ENCODE data around the gene RBM20. TPM values are rescaled to one million over a fixed set of nuclear protein-coding genes. Genes with fewer than 3 reads are reported as not detected.
"Not testable (repeated sequence)": the region's sequence is repeated elsewhere in the genome, so short reads cannot be mapped to it uniquely, and the experiment has no call there.

RBM20 gene
- 1 to 10 TPM; 2.6 to 5.1 (median 4.7) TPM for polyA plus RNA-seq (ENCODE audit: insufficient read length in 3 of 3)

- no peak for DNase-seq (ENCODE audit: low read depth in 3 of 3, low spot score in 2 of 3)
Measured at GRCh38 chr10:110643653-110644597, at the start of gene RBM20. Gene RBM20, plus strand, starts transcription at chr10:110644336. Its CDS starts 119 bp downstream, at chr10:110644455.

GRCh38 chr10:110597476-110597875 is 46.7 kb upstream of the RBM20 start:
- DNase-seq (ENCODE audit: low read depth in 3 of 3, low spot score in 2 of 3) = no peak

GRCh38 chr10:110600487-110601101 is 43.5 kb upstream of the RBM20 start:
- DNase-seq (ENCODE audit: low read depth in 3 of 3, low spot score in 2 of 3) = peak in 1 of 3 donors; percentile 12

- DNase-seq (ENCODE audit: low read depth in 3 of 3, low spot score in 2 of 3) = no peak
Measured at GRCh38 chr10:110601581-110601980, 42.6 kb upstream of the RBM20 start.

GRCh38 chr10:110608087-110608486 is 36.0 kb upstream of the RBM20 start:
- DNase-seq (ENCODE audit: low read depth in 3 of 3, low spot score in 2 of 3) = no peak

GRCh38 chr10:110609605-110610004 is 34.5 kb upstream of the RBM20 start:
- DNase-seq (ENCODE audit: low read depth in 3 of 3, low spot score in 2 of 3) = no peak

GRCh38 chr10:110610308-110610774 is 33.8 kb upstream of the RBM20 start:
- peak; percentile 48 to 57 (median 51) for DNase-seq (ENCODE audit: low read depth in 3 of 3, low spot score in 2 of 3)

- not testable (repeated sequence) for DNase-seq (ENCODE audit: low read depth in 3 of 3, low spot score in 2 of 3)
Measured at GRCh38 chr10:110610781-110611180, 33.4 kb upstream of the RBM20 start.

GRCh38 chr10:110612087-110612486 is 32.0 kb upstream of the RBM20 start:
- DNase-seq (ENCODE audit: low read depth in 3 of 3, low spot score in 2 of 3) = no peak

GRCh38 chr10:110612629-110613028 is 31.5 kb upstream of the RBM20 start:
- DNase-seq (ENCODE audit: low read depth in 3 of 3, low spot score in 2 of 3) = no peak

- DNase-seq (ENCODE audit: low read depth in 3 of 3, low spot score in 2 of 3) = no peak
Measured at GRCh38 chr10:110613341-110613995, 30.7 kb upstream of the RBM20 start.

GRCh38 chr10:110613996-110614495 is 30.1 kb upstream of the RBM20 start:
- DNase-seq (ENCODE audit: low read depth in 3 of 3, low spot score in 2 of 3) = no peak

GRCh38 chr10:110615057-110615747 is 28.9 kb upstream of the RBM20 start:
- no peak for DNase-seq (ENCODE audit: low read depth in 3 of 3, low spot score in 2 of 3)

- no peak for DNase-seq (ENCODE audit: low read depth in 3 of 3, low spot score in 2 of 3)
Measured at GRCh38 chr10:110616493-110617033, 27.6 kb upstream of the RBM20 start.

- DNase-seq (ENCODE audit: low read depth in 3 of 3, low spot score in 2 of 3) = no peak
Measured at GRCh38 chr10:110617425-110618229, 26.5 kb upstream of the RBM20 start.

- DNase-seq (ENCODE audit: low read depth in 3 of 3, low spot score in 2 of 3) = no peak
Measured at GRCh38 chr10:110618230-110618610, 25.9 kb upstream of the RBM20 start.

GRCh38 chr10:110619514-110620397 is 24.4 kb upstream of the RBM20 start:
- no peak for DNase-seq (ENCODE audit: low read depth in 3 of 3, low spot score in 2 of 3)

GRCh38 chr10:110620398-110620719 is 23.8 kb upstream of the RBM20 start:
- DNase-seq (ENCODE audit: low read depth in 3 of 3, low spot score in 2 of 3) = no peak
